Fibroblast of pulmonary artery (primary cell): Measurements from ENCODE around the gene CHRDL1.

Experiments
- DNase-seq: peaks from one replicate; pipeline ENCODE4 v3.0.0-alpha.2; 2010; ENCODE audit warnings: low read depth
- H3K4me3 ChIP-seq: replicated peaks from 2 replicates; pipeline ENCODE4 v1.5.1; 2011; ENCODE audit warnings: low read depth, mild to moderate bottlenecking, control low read depth, low read length, moderate library complexity
- CTCF ChIP-seq: IDR thresholded peaks from 2 replicates; pipeline ENCODE4 v1.5.1; 2011; ENCODE audit warnings: mild to moderate bottlenecking, control low read depth, low read length, inconsistent platforms; ENCODE audit errors: missing control alignments

The CHRDL1 gene

GRCh38 chrX:110805303-110805702, 9.7 kb upstream of the CHRDL1 start:
- DNase-seq, result no peak
- no peak for TF ChIP-seq CTCF
- no peak overlapping the region for H3K4me3 ChIP-seq

- H3K4me3 ChIP-seq, result no peak overlapping the region
- DNase-seq, result no peak
- no peak for TF ChIP-seq CTCF
These were observed 8.8 kb upstream of the CHRDL1 start for GRCh38 chrX:110804446-110804845.

- no peak for DNase-seq
- no peak overlapping the region for H3K4me3 ChIP-seq
- TF ChIP-seq CTCF, result no peak
These were observed 7.9 kb upstream of the CHRDL1 start for GRCh38 chrX:110803506-110803905.

- H3K4me3 ChIP-seq, result no peak overlapping the region
- no peak for TF ChIP-seq CTCF
- no peak for DNase-seq
These were observed 735 bp upstream of the CHRDL1 start for GRCh38 chrX:110796407-110796697.

GRCh38 chrX:110794601-110795000, 1.0 kb downstream of the CHRDL1 start:
- DNase-seq, result no peak
- TF ChIP-seq CTCF, result no peak
- H3K4me3 ChIP-seq, result no peak overlapping the region

- H3K4me3 ChIP-seq, result no peak overlapping the region
These were observed 4.5 kb downstream of the CHRDL1 start for GRCh38 chrX:110791071-110791470.

GRCh38 chrX:110786486-110786885, 9.1 kb downstream of the CHRDL1 start:
- DNase-seq, result no peak
- no peak for TF ChIP-seq CTCF
- no peak overlapping the region for H3K4me3 ChIP-seq

More at GRCh38 chrX:110791071-110791470, 4.5 kb downstream of the CHRDL1 start:
- no peak for TF ChIP-seq CTCF
- DNase-seq, result no peak
